Calu3 (cell line): ENCODE data around the gene ELAVL3. TPM values are rescaled to one million over a fixed set of nuclear protein-coding genes. Genes with fewer than 3 reads are reported as not detected.
"Not testable (repeated sequence)": the region's sequence is repeated elsewhere in the genome, so short reads cannot be mapped to it uniquely, and the experiment has no call there.

ENCODE experiments used
- BruUV-seq: library from RNA; stranded (reverse); fragments of 400-500 nt; replicated peaks from 2 replicates; lab custom pipeline; 2021; lab: Mats Ljungman, UMichigan
- CTCF ChIA-PET: fragments of 300-600 bp; sonication (Branson Sonifier 250); formaldehyde crosslinking; loops from one replicate; lab custom pipeline; 2022; ENCODE audit warnings: antibody characterized with exemption; lab: Charles Lee
- DNase-seq: peaks from one replicate; pipeline ENCODE4 v3.0.0; 2022
- H3K27ac Mint-ChIP-seq: one replicate; pipeline ENCODE4 v1.8.0; 2022; ENCODE audit warnings: mixed read lengths; ENCODE audit not compliant: unreplicated experiment
- H3K27me3 Mint-ChIP-seq: one replicate; pipeline ENCODE4 v1.8.0; 2022; ENCODE audit warnings: mixed read lengths; ENCODE audit not compliant: unreplicated experiment
- H3K36me3 Mint-ChIP-seq: one replicate; pipeline ENCODE4 v1.8.0; 2022; ENCODE audit warnings: mild to moderate bottlenecking, moderate library complexity, mixed read lengths; ENCODE audit not compliant: insufficient read depth, unreplicated experiment
- H3K4me1 Mint-ChIP-seq: one replicate; pipeline ENCODE4 v1.8.0; 2022; ENCODE audit warnings: mild to moderate bottlenecking, low read depth, mixed read lengths; ENCODE audit not compliant: unreplicated experiment
- H3K4me3 Mint-ChIP-seq: one replicate; pipeline ENCODE4 v1.8.0; 2022; ENCODE audit warnings: mild to moderate bottlenecking, low read depth, moderate library complexity, mixed read lengths; ENCODE audit not compliant: unreplicated experiment
- H3K9me3 Mint-ChIP-seq: one replicate; pipeline ENCODE4 v1.8.0; 2022; ENCODE audit warnings: low read depth, mixed read lengths; ENCODE audit not compliant: unreplicated experiment
- CTCF ChIP-seq: fragments of 200-600 bp; IDR thresholded peaks from one replicate; pipeline ENCODE4 v1.8.0; 2022; ENCODE audit warnings: antibody characterized with exemption; ENCODE audit not compliant: unreplicated experiment
- intact Hi-C: fragments of 100-400 bp; cut with micrococcal nuclease; formaldehyde crosslinking; loops from one replicate; pipeline ENCODE4 v1.10.0; 2022; ENCODE audit not compliant: unreplicated experiment
- total RNA-seq: library from RNA; stranded (reverse); gene quantifications from 2 replicates; pipeline ENCODE4 v1.2.3, GENCODE V29; 2022

Gene ELAVL3
- total RNA-seq, 1 experiment from 2014 or later: not detected

- DNase-seq: no peak
- Mint-ChIP-seq H3K4me1 (no peaks in the 10 kb centered on the region), H3K36me3 (no peaks in the 10 kb centered on the region), H3K9me3 (no peaks in the 10 kb centered on the region), H3K27me3 (peaks cover 18% of the 10 kb centered on the region), H3K27ac (no peak overlapping the region), H3K4me3 (no peak overlapping the region)
- no peak for TF ChIP-seq CTCF
- intact Hi-C loops: no loop called here
- BruUV-seq: no TSS peak
- CTCF ChIA-PET: no interaction called here
Observed at GRCh38 chr19:11456659-11457058, 24.2 kb downstream of the ELAVL3 start.

- CTCF ChIA-PET, H3K4me1 Mint-ChIP-seq, BruUV-seq, DNase-seq, intact Hi-C loops, H3K27me3 Mint-ChIP-seq, H3K36me3 Mint-ChIP-seq, H3K27ac Mint-ChIP-seq, H3K4me3 Mint-ChIP-seq, H3K9me3 Mint-ChIP-seq: not testable (repeated sequence)
Observed at GRCh38 chr19:11455233-11455554, 25.7 kb downstream of the ELAVL3 start.

- intact Hi-C loops: no loop called here
- Mint-ChIP-seq H3K9me3 (no peaks in the 10 kb centered on the region), H3K4me3 (no peak overlapping the region), H3K4me1 (no peaks in the 10 kb centered on the region), H3K36me3 (peaks cover 10% of the 10 kb centered on the region), H3K27me3 (no peaks in the 10 kb centered on the region), H3K27ac (no peak overlapping the region)
- no TSS peak for BruUV-seq
- CTCF ChIA-PET: no interaction called here
- DNase-seq: no peak
- peak; percentile 27 for TF ChIP-seq CTCF
Observed at GRCh38 chr19:11453468-11454341, 27.1 kb downstream of the ELAVL3 start.

- TF ChIP-seq CTCF: no peak
- intact Hi-C loops: no loop called here
- CTCF ChIA-PET: interaction anchor here (0.6 kb wide), 1 partner anchor 131 kb away, joined by 10 read pairs; no protein-coding TSS in a partner anchor
- Mint-ChIP-seq H3K27me3 (no peaks in the 10 kb centered on the region), H3K4me1 (no peaks in the 10 kb centered on the region), H3K9me3 (no peaks in the 10 kb centered on the region), H3K27ac (no peak overlapping the region), H3K36me3 (peaks cover 10% of the 10 kb centered on the region), H3K4me3 (no peak overlapping the region)
- no peak for DNase-seq
- no TSS peak for BruUV-seq
Observed at GRCh38 chr19:11452620-11453310, 28.1 kb downstream of the ELAVL3 start.
